AG20443 (cell line): ENCODE results near the gene B4GALNT3.

Source experiments
- DNase-seq: peaks from one replicate; pipeline ENCODE4 v3.0.0; 2012; ENCODE audit warnings: low spot score, mixed read lengths

Gene B4GALNT3

DNA sequence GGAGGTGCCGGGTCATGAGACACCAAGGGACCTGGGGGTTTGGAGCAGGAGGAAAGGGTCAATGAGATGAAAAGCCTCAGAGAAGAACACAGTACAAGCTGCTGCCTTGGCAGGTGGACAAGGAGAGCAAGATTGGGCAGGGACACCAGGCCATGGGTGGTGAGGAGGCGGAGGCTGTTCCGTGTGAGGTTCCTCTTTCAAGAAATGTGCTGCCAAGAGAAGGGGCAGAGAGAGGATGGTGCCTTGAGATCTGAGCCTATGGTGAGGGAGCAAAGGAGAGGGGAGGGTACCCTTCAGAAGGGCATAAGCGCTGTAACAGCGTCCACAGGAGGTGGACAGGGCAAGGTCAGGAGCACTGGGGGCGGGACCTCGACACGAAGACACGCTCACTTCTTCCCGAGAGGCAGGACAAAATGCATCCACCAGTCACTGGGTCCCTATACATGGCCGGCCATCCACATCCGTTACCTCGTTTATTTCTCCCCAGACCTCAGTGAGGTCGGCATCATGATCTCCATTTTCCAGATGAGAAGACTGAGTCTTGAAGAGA is 100.2 kb downstream of the B4GALNT3 start:
- DNase-seq: no peak

DNA sequence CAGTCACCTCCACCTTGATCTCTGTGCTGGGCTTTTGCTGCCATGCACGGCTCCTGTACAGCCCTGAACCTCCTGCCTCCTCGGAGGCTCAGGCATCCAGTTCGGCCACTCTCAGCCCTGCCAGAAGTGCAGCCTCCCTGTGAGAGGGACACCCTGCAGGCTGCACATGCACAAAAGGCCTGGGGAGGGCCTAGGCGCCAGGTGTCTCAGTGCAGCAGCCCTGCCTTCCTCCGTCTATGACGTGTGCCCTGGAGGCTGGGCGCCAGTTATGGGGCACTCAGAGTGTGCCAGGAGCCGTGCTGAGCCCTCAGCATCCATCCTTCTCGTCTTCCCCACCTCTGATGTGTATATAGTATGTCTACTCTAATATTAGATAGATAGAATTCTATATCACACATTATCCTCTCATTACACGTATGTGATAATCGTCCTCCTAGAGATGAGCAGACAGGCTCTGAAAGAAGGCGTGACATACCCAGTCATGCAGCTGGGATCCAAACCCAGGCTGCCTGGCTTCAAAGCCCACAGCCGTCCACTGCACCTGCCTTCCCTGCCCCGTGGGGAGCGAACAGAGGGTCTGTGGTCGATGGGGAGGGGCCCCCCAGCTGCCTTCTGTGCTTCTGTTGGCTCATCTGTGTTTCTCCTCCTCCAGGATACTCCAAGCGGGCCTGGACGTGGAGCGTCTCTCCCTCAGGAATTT is 101.1 kb downstream of the B4GALNT3 start:
- DNase-seq: no peak

DNA sequence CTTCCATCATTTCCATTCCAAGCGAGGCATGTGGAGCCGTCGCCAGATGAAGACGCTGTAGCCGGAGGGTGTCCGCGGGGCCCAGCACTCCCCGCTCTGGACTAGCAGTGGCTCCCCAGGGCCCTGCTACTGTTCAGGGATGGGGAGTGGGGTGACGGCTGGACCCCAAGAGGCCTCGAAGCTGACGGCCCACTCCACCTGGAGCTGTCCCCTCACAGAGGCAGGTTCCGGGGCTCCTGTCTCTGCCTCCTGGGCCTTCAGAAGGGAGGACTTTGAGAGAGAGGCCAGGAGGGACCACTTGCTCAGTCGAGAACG is 101.6 kb downstream of the B4GALNT3 start:
- no peak for DNase-seq

DNA sequence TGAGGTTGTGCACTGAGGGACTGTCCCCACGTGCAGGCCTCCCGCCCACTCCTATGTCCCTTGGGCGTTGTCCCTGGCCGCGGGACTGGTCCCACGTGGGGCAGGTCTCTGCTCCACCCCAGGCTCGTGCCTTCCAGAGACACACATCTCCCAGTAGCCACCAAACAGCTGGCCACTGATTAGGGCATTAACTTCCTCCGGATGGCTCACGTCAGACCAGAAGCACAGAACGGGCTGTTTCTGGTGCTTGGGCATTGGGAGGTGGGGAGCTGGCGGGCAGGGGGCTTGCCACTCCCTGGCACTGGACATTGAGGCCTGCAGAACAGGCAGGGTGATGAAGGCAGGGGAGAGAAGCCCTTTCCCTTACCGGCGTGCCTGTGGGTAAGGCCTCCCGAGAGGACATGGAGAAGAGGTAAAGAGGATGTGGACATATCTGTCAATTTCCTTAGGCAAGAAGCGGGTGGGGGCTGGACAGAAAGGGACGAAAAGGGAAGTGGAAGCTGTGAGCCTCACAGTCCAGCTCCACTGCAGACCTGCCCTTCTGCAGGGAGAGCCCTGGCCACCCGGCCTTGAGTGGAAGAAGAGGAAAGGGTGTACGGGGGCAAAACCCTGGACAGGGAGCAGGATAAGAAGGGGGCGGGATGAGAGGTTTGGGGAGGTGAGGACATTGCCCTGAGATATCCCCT is 102.3 kb downstream of the B4GALNT3 start:
- DNase-seq: no peak

DNA sequence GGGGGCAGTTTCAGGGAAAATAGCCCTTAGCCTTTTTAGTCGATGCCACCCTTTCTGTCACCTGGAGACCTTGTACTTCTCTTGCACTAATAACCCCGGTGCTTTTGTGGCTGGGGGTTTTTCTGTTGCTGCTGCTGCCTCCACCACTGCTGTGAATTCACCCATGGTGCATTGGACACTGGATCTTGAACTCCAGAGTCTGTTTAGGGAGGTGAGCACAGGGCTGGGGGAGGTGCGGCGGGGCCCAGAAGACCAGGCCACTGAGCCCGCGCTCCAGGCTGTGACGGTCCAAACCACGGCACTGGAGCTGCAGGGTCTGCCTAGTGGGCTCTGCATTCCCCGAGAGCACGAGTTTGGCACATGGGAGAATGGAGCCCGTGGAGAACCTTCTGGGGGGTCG is 102.9 kb downstream of the B4GALNT3 start:
- DNase-seq: no peak

DNA sequence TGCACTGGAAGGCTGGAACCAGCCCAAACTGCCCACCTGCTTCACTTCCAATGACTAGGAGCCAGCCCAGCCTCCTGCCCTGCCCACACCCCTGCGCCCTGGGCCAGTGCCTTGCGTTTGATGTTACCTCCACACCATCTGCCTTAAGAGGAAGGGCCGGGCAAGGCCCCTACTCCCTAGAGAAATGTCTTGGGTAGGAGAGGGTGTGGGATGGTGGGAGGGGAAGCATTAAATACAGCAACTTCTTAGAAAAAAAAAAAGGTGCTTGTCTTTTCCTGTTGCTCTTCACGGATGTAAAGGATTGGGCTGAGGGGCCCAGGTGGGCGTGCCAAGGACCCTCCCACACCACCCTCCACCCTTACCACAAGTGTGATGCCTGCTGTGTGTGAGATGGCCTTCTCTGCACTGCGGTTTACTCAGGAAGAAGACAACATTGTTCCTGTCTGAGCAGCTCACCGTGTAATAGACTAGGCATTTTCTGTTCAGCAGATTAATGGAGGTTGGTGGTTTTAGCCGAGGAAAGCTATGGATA is 103.6 kb downstream of the B4GALNT3 start:
- no peak for DNase-seq

DNA sequence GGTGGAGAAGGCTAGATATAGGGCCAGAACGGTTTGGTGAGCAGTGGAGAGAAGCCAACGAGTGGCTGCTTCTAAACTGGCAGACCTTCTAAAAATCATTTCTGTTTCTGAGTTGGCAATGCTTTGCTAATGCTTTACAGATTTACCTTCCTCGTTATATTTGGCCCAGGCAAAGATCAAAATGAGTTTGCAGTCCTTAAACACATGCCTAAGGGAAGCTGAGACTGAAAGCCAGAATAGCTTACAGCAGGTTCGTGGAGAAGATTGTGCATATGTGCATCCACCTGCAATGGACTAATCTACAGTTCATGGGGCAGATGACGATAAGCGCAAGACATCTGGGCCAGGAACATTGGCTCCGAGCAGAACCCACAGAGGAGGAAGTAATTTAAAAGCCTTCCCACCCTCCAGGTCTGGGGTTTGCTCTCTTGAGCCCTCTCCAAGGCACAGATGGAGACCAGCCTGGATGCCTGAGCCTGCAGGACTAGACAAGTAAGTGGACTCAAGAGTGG is 104.1 kb downstream of the B4GALNT3 start:
- DNase-seq: no peak

DNA sequence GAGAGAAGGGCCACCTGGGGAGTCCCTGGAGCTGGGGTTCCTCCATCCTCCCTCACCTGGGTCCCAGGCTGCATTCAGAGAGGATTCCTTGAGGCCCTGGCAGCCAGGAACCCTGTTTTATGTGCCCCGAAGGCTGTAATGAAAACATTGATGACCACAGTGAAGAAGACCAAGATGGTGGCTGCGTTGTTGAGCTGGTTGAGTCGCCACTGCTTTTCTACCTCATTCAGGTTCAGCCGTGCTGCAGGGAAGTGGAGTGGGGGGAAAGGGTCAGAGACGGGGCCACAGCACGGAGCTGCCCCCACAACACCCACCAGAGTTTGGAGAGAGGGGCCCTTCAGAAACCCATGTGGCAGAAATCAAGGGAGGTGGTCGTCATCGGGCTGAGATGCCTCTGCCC is 105.4 kb downstream of the B4GALNT3 start:
- DNase-seq: no peak

DNA sequence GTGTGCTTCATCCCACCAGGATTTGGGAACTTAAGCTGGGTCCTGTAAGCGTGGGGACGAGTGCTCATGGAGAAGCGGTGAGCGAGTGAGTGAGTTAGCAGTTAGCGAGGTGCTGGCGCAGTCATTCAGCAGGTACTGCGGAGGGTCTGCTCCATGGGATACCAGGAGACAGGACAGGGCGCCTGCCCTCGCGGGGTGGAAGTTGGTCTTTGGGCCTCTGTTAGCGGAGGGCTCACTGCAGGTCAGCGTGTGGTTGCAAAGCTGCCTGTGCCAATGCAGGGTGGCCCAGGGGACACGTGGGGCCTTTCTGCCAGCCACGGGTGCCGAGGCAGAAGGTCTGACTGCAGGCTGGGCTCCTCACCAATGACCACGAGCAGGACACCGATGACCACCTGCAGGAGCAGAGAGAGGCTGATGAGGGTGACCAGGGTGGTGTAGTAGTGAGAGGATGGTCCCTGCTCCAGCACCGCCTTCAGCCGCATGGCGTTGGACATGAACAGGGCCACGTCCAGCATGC is 105.9 kb downstream of the B4GALNT3 start:
- no peak for DNase-seq

DNA sequence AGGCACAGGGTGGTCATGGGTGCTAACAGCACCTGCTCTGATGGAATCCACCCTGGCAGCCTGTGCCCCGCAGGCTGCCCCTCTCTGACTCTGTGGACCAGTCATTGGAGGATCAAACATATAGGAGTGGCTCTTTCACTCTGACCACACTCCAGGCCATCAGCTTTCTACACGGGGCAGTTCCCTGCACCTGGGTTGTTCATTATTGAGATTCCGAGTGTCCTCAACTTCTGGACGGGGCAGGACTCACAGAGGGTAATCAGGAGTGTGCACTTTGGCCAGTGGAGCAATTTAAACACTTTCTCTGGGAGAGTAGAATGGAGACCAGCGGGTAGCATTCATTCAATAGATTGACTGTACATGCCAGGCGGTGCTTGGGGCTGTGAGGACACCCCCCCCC is 108.7 kb downstream of the B4GALNT3 start:
- DNase-seq: no peak

DNA sequence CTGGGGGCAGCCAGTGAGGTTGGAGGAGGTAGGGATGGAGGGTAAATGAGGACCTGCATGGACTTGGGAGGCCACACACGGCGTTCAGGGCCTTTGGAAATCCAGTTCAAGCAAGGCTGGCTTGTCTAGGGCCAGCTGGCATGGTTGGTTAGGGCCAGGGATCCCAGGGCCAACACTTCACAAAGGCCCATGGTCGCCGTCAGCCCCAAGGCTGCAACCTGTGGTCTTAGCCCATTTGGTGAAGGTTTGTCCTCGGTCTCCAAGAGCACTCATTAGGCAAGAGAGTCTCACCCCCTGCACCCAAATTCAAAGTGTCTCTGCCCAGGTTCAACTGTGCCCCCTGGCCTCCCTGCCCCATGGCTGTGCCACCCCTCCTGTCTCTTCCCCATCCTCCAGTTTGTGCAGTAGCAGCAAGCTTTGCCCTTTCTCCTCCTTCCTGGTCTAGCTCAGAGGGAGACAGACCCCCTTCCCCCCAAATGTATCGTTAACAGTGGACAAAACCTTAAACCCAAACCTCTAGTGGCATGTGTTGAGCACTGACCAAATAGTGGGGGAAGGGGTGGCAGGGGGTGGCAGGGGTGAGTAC is 109.4 kb downstream of the B4GALNT3 start:
- DNase-seq: no peak

DNA sequence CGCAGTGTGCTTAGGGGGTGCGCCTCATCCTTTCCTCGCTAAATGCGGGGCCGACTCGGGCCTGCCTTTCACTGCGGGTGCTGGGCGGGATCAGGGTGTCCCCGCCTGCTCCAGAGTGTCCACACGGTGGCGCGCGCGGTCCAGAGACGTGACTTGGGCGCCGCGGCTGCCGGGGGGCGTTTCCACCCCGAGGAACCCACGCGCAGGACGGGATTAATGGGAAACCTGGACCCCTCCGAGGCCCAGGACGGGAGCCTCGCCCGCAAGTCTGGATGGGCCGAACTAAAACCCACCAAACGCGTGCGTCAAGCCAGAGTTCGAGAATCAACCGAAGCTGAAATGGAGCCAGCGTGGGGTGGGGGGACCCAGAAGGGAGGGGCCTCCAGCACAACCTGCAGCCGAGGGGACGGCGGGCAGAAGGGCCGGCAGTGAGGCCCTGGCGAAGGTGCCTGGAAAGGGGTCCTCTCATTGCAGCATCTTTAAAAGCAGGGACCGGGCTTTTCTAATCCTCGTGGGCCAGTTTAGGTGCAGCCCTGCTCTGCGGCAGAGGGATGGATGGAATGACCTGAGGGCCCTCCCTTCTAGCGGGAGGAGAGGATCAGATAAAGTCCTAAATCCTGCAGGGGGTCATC is 110.2 kb downstream of the B4GALNT3 start:
- DNase-seq: peak; percentile 96

DNA sequence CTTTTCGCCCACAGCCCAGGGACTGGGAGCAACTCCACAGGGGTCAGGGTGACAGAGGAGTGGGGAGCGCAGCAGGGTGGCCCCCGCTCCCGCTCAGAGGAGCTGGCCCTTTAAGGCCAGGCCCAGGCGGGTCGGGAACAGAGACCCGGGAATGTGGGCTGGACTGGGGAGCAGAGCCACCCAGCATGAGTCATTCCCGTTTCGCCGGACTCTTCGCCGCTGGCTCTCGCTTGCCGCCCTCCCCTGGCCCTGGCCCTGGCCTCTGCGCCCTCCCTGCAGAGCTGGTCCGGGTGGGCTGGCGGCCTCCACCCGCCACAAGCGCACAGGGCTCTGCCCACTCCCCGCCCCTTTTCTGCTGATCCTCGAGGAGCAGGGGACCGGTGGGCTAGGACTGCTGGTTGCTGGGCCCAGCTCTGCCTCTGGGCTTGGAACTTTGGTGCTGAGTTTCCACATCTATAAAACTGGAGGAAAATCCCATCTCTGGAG is 110.7 kb downstream of the B4GALNT3 start:
- DNase-seq: peak; percentile 96

DNA sequence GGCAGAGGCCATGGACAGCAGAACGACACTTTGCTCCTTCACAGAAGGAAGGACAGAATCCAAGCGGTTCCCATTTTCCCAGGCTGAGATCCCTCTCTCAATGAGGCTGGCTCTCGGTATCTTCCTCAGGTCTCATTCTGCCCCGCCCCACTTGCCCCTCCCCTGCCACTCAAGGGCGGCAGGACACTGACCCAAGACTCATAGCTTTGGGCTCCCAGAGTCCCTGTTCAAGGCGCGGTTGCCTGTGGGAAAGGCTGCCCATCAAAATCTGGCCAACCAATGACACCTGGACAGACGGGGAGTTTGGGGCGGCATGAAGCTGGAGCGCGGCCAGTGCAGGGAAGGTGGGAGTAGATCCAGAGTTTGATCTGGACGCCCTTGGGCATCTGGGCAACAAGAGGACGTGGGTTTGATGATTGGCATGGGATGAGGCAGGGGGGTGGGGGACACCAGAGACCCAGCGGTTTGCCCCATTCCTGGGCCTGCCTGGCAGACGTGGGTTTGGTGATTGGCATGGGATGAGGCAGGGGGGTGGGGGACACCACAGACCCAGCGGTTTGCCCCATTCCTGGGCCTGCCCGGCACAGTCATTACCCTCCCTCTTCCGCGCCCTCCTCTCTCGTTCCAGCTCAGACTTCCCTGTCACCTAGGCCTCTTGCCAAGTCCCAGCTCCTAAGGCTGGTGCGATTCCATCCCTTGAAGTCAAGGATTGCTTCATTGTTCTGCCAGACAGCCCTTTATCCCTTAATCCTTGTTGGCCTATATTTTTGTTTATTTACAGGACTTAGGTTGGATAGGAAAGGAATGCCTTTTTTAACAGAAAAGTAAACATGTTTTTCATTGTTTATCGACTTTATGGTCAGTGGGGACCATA is 111.4 kb downstream of the B4GALNT3 start:
- peak; percentile 88 for DNase-seq

DNA sequence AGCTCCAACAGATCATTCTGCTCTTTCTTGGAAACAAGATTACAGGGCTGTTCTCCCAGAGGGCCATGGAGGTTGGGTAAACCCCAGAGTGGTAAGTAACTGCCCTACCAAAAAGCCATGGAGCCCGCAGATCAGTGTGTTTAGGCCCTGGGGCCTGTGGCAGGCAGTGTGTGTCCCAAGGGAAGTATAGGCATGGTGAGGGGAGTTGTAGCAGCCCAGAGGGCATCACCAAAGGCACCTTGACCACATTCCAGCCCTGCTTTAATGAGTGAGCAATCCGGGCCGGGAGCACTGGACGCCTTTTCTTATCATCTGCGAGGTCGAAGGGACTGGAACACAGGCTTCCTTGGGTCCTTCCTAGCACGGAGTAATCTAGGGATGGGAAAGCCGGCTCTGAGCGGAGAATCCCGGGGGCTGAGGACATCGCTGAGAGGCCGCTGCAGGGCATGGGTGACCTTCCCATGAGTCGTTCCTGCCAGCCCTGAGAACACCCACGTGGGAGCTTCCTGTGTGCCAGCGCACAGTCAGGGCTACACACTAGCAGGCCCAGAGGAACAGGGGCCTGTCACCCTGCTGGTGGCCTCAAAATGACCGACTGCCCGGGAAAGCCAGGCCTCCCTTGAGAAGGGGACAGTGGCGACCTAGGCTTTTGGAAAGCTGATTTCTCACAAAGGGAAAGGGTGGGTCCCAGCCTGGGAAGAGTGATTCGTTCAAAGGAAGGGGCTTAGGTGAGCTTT is 112.2 kb downstream of the B4GALNT3 start:
- no peak for DNase-seq

DNA sequence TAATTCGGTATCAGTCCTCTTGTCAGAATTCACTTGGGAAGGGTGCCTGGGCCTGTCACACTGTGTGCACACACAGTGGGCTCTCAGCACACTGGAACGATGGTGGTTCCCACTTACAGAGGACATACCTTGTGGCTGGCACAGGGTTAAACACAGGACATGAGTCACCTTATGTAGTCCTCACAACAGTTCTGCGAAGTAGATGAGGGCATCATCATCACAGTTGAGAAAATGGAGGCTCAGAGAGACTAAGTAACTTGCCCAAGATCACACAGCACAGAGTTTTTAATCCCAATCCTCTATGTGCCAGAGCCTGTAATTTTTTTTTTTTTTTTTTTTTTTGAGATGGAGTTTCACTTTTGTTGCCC is 112.8 kb downstream of the B4GALNT3 start:
- no peak for DNase-seq

DNA sequence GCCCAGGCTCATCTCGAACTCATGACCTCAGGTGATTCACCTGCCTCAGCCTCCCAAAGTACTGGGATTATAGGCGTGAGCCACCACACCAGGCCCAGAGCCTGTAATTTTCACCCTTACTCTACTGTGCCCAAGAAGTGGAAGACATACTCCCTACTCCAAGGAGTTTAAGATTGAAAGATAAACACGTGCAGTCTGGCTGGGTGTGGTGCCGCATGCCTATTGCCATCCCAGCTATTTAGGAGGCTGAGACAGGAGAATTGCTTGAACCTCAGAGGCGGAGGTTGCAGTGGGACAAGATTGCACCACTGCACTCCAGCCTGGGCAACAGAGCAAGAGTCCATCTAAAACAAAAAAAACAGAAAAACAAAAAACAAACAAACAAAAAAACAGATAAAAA is 113.5 kb downstream of the B4GALNT3 start:
- DNase-seq: no peak

DNA sequence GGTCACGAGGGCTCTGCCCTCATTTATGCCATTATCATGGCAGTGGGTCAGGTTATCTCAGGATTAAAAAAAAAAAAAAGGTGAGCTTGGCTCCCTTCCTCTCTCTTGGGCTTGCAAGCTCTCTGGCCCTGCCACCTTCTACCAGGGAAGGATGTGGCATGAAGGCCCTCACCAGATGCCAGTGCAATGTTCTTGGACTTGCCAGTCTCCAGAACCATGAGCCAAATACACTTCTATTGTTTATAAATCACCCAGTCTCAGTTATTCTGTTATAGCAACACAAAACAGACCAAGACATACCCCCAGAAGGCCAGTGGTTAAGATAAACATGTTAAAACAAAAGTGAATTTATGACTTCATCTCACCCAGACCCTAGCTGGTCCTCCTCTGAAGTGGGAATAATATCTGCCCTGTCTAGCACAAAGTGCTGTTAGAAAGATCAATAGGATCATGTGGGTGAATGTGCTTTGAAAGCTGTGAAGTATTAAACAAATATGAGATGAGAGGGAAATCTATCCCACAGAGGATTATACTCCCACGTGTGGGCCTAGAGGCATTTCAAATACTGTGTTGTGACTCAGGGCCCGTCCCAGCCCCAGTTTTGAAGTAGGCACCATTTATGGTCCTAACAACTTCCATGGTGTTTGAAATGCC is 114.9 kb downstream of the B4GALNT3 start:
- DNase-seq: no peak

DNA sequence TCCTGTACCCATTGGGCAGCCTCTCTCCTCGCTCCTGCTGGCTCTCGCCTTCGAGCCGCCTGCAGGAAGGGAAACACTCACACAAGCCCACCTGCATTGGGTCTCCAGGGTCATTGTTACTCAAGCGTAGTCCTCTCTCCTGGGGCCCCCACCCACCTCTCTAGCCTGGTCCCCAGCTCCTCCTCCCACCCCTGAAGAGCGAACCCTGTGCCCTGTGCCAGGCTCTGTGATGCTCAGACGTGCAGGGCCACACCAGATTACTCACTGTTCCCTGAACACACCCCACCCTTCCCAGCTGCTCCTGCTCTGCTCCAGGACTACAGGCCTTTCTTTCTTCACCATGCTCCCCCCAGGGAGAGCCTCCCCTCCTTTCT is 115.4 kb downstream of the B4GALNT3 start:
- peak; percentile 49 for DNase-seq
